A549 (cell line): ENCODE results near the gene SRSF8.

Source experiments
- ATOH8 ChIP-seq: fragments of 250-450 bp; sonication (Bioruptor Pico); IDR thresholded peaks from 2 replicates; pipeline ENCODE4 v1.5.0; 2020; ENCODE audit warnings: low read depth, mild to moderate bottlenecking, moderate library complexity
- CHD2 ChIP-seq: fragments of 150-350 bp; IDR thresholded peaks from 2 replicates; pipeline ENCODE4 v1.6.1; 2014; ENCODE audit warnings: low read length; ENCODE audit not compliant: partially characterized antibody
- CHD4 ChIP-seq: fragments of 200-600 bp; sonication (generic); IDR thresholded peaks from 2 replicates; pipeline ENCODE4 v1.6.1; 2016; ENCODE audit warnings: antibody characterized with exemption, mild to moderate bottlenecking, borderline replicate concordance
- HDAC2 ChIP-seq: fragments of 200-600 bp; sonication (generic); IDR thresholded peaks from 2 replicates; pipeline ENCODE4 v1.6.1; 2016
- HMGXB4 ChIP-seq: fragments of 250-450 bp; sonication (Bioruptor Pico); IDR thresholded peaks from 2 replicates; pipeline ENCODE4 v1.5.0; 2021; ENCODE audit warnings: mild to moderate bottlenecking, moderate library complexity, borderline replicate concordance
- JUNB ChIP-seq: fragments of >200 bp; sonication (Bioruptor Twin); formaldehyde crosslinking; IDR thresholded peaks from 2 replicates; pipeline ENCODE4 v1.6.1; 2016
- POLR2A ChIP-seq: IDR thresholded peaks from 2 replicates; pipeline ENCODE4 v1.6.1; 2012; ENCODE audit warnings: mild to moderate bottlenecking, low read length
- RCOR1 ChIP-seq: fragments of 150-350 bp; IDR thresholded peaks from 2 replicates; pipeline ENCODE4 v1.6.1; 2014; ENCODE audit warnings: antibody characterized with exemption, low read length, low read depth
- SMC3 ChIP-seq: fragments of >200 bp; sonication (Bioruptor Twin); formaldehyde crosslinking; IDR thresholded peaks from 3 replicates; pipeline ENCODE4 v1.6.1; 2018; ENCODE audit warnings: inconsistent platforms
- ZSCAN20 ChIP-seq: fragments of 250-450 bp; sonication (Bioruptor Pico); IDR thresholded peaks from 2 replicates; pipeline ENCODE4 v1.8.0; 2022; ENCODE audit warnings: mild to moderate bottlenecking, moderate library complexity
- TF ChIP-seq, protein P1 (sequence below): fragments of >200 bp; sonication (Bioruptor Twin); formaldehyde crosslinking; IDR thresholded peaks from 3 replicates; pipeline ENCODE4 v1.5.1; 2016
- TF ChIP-seq, protein P2 (sequence below): fragments of 200-600 bp; sonication (generic); IDR thresholded peaks from 2 replicates; pipeline ENCODE4 v1.6.1; 2016; ENCODE audit warnings: antibody characterized with exemption, mild to moderate bottlenecking, moderate library complexity
- TF ChIP-seq, protein P3 (sequence below): IDR thresholded peaks from 2 replicates; pipeline ENCODE4 v1.6.1; 2012; ENCODE audit warnings: low read depth, borderline replicate concordance

- no peak for TF ChIP-seq POLR2A
- no peak for TF ChIP-seq RCOR1
- no peak for TF ChIP-seq HMGXB4 (CRISPR knock-in tag)
- TF ChIP-seq SMC3: no peak
- TF ChIP-seq, protein P1, sequence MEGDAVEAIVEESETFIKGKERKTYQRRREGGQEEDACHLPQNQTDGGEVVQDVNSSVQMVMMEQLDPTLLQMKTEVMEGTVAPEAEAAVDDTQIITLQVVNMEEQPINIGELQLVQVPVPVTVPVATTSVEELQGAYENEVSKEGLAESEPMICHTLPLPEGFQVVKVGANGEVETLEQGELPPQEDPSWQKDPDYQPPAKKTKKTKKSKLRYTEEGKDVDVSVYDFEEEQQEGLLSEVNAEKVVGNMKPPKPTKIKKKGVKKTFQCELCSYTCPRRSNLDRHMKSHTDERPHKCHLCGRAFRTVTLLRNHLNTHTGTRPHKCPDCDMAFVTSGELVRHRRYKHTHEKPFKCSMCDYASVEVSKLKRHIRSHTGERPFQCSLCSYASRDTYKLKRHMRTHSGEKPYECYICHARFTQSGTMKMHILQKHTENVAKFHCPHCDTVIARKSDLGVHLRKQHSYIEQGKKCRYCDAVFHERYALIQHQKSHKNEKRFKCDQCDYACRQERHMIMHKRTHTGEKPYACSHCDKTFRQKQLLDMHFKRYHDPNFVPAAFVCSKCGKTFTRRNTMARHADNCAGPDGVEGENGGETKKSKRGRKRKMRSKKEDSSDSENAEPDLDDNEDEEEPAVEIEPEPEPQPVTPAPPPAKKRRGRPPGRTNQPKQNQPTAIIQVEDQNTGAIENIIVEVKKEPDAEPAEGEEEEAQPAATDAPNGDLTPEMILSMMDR: no peak
- TF ChIP-seq ATOH8 (CRISPR knock-in tag): no peak
- TF ChIP-seq, protein P2, sequence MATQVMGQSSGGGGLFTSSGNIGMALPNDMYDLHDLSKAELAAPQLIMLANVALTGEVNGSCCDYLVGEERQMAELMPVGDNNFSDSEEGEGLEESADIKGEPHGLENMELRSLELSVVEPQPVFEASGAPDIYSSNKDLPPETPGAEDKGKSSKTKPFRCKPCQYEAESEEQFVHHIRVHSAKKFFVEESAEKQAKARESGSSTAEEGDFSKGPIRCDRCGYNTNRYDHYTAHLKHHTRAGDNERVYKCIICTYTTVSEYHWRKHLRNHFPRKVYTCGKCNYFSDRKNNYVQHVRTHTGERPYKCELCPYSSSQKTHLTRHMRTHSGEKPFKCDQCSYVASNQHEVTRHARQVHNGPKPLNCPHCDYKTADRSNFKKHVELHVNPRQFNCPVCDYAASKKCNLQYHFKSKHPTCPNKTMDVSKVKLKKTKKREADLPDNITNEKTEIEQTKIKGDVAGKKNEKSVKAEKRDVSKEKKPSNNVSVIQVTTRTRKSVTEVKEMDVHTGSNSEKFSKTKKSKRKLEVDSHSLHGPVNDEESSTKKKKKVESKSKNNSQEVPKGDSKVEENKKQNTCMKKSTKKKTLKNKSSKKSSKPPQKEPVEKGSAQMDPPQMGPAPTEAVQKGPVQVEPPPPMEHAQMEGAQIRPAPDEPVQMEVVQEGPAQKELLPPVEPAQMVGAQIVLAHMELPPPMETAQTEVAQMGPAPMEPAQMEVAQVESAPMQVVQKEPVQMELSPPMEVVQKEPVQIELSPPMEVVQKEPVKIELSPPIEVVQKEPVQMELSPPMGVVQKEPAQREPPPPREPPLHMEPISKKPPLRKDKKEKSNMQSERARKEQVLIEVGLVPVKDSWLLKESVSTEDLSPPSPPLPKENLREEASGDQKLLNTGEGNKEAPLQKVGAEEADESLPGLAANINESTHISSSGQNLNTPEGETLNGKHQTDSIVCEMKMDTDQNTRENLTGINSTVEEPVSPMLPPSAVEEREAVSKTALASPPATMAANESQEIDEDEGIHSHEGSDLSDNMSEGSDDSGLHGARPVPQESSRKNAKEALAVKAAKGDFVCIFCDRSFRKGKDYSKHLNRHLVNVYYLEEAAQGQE: no peak
- TF ChIP-seq CHD2: no peak
- TF ChIP-seq, protein P3, sequence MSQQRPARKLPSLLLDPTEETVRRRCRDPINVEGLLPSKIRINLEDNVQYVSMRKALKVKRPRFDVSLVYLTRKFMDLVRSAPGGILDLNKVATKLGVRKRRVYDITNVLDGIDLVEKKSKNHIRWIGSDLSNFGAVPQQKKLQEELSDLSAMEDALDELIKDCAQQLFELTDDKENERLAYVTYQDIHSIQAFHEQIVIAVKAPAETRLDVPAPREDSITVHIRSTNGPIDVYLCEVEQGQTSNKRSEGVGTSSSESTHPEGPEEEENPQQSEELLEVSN: no peak
- no peak for TF ChIP-seq HDAC2
- TF ChIP-seq CHD4: no peak
- TF ChIP-seq ZSCAN20 (CRISPR knock-in tag): no peak
- no peak for TF ChIP-seq JUNB
Observed at GRCh38 chr11:95082576-95083001, 15.9 kb downstream of the SRSF8 start.
